Peyer's patch (tissue), 4 donors: ENCODE data around the gene MAP3K5.

Experiments used
- CTCF ChIP-seq, 6 experiments: fragments of 450-650 bp in 4 of 6; fragments of 200-600 bp in 2 of 6; sonication (generic) in 1 of 6; IDR thresholded peaks; one replicate each; pipeline ENCODE4 v1.5.1; 2017 to 2019; ENCODE audit warnings: antibody characterized with exemption in 6 of 6, mild to moderate bottlenecking in 3 of 6, moderate library complexity in 1 of 6
- POLR2A ChIP-seq, 2 donors: fragments of 450-650 bp; IDR thresholded peaks; one replicate each; pipeline ENCODE4 v1.5.1; 2017; ENCODE audit warnings: antibody characterized with exemption in 2 of 2, mild to moderate bottlenecking in 2 of 2, moderate library complexity in 2 of 2

- TF ChIP-seq CTCF (IDR thresholded peaks at IDR 0.05) = no peak
- TF ChIP-seq POLR2A (IDR thresholded peaks at IDR 0.05) = no peak
Measured at GRCh38 chr6:136553166-136553787, 239.0 kb downstream of the MAP3K5 start.
